Lower lobe of right lung (tissue), 2 donors: Measurements from ENCODE around the gene APBB3. TPM values are rescaled to one million over a fixed set of nuclear protein-coding genes. Genes with fewer than 3 reads are reported as not detected.

ENCODE experiments used
- ATAC-seq, 2 donors: fragments of 200-7000 bp; cut with Tn5 transposase; one replicate each; pipeline ENCODE4 v1.9.1; 2020 to 2022; ENCODE audit warnings: mild to moderate bottlenecking in 2 of 2, moderate library complexity in 2 of 2
- DNase-seq: peaks from one replicate; pipeline ENCODE4 v3.0.0-alpha.2; 2020
- H3K27ac ChIP-seq: fragments of 200-600 bp; one replicate; pipeline ENCODE4 v1.8.0; 2022
- H3K27me3 ChIP-seq: fragments of 200-600 bp; one replicate; pipeline ENCODE4 v1.8.0; 2022; ENCODE audit warnings: low read depth
- H3K36me3 ChIP-seq: fragments of 200-600 bp; one replicate; pipeline ENCODE4 v1.8.0; 2022; ENCODE audit warnings: mild to moderate bottlenecking
- H3K4me1 ChIP-seq: fragments of 200-600 bp; one replicate; pipeline ENCODE4 v1.8.0; 2022
- H3K4me3 ChIP-seq: fragments of 200-600 bp; one replicate; pipeline ENCODE4 v1.8.0; 2022; ENCODE audit warnings: mild to moderate bottlenecking
- H3K9me3 ChIP-seq: fragments of 200-600 bp; one replicate; pipeline ENCODE4 v1.8.0; 2022
- intact Hi-C: fragments of 100-400 bp; cut with DNase I; formaldehyde crosslinking; loops from one replicate; pipeline ENCODE4 v1.11.0; 2022
- total RNA-seq: library from RNA; stranded (reverse); fragmentation: NEBNext Ultra II Directional; extraction: Animal tissue kit (Norgen Biotek cat#: 25700); gene quantifications from one replicate; pipeline ENCODE4 v1.2.1, GENCODE V29; 2021
- TF ChIP-seq, protein P1 (sequence below): fragments of 200-600 bp; IDR thresholded peaks from one replicate; pipeline ENCODE4 v1.8.0; 2022; ENCODE audit warnings: antibody characterized with exemption, mild to moderate bottlenecking
- donor health status: DM: no; HTN: yes; CAD: no; lungs with severe emphysema.

APBB3 gene
- total RNA-seq, 1 donor from 2014 or later = 25.1 TPM

GRCh38 chr5:140565024-140565779 lies 804 bp upstream of the APBB3 start:
- H3K4me1 ChIP-seq = peaks cover 75% of the 10 kb centered on the region
- peak overlapping the region; percentile 96 for H3K27ac ChIP-seq
- peak overlapping the region; percentile 72 for H3K4me3 ChIP-seq
- intact Hi-C loops = loop anchor here (10.0 kb wide), 1 partner anchor 70 kb away; the partner anchor contains the start of genes CD14 and TMCO6
- DNase-seq (no peak), ATAC-seq (no peak)
- H3K9me3 ChIP-seq = no peaks in the 10 kb centered on the region
- no peaks in the 10 kb centered on the region for H3K27me3 ChIP-seq
- H3K36me3 ChIP-seq = peaks cover 53% of the 10 kb centered on the region
- TF ChIP-seq, protein P1, sequence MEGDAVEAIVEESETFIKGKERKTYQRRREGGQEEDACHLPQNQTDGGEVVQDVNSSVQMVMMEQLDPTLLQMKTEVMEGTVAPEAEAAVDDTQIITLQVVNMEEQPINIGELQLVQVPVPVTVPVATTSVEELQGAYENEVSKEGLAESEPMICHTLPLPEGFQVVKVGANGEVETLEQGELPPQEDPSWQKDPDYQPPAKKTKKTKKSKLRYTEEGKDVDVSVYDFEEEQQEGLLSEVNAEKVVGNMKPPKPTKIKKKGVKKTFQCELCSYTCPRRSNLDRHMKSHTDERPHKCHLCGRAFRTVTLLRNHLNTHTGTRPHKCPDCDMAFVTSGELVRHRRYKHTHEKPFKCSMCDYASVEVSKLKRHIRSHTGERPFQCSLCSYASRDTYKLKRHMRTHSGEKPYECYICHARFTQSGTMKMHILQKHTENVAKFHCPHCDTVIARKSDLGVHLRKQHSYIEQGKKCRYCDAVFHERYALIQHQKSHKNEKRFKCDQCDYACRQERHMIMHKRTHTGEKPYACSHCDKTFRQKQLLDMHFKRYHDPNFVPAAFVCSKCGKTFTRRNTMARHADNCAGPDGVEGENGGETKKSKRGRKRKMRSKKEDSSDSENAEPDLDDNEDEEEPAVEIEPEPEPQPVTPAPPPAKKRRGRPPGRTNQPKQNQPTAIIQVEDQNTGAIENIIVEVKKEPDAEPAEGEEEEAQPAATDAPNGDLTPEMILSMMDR = no peak

GRCh38 chr5:140563596-140563995 lies 802 bp downstream of the APBB3 start:
- TF ChIP-seq, protein P1 = no peak
- Histone ChIP-seq H3K36me3 (peaks cover 55% of the 10 kb centered on the region), H3K9me3 (no peaks in the 10 kb centered on the region), H3K4me1 (peaks cover 59% of the 10 kb centered on the region), H3K27me3 (no peaks in the 10 kb centered on the region), H3K4me3 (peak overlapping the region; percentile 72), H3K27ac (peak overlapping the region; percentile 96)
- intact Hi-C loops = loop anchor here (10.0 kb wide), 1 partner anchor 71 kb away; the partner anchor contains the start of genes CD14 and TMCO6
- no peak for ATAC-seq
- DNase-seq = no peak

GRCh38 chr5:140561753-140562523 lies 2.5 kb downstream of the APBB3 start:
- intact Hi-C loops = loop anchor here (10.0 kb wide), 1 partner anchor 73 kb away; the partner anchor contains the start of genes CD14 and TMCO6
- no peak for DNase-seq
- Histone ChIP-seq H3K36me3 (peaks cover 38% of the 10 kb centered on the region), H3K27ac (no peak overlapping the region), H3K4me3 (no peak overlapping the region), H3K4me1 (peaks cover 48% of the 10 kb centered on the region), H3K9me3 (no peaks in the 10 kb centered on the region), H3K27me3 (no peaks in the 10 kb centered on the region)
- ATAC-seq = no peak
- TF ChIP-seq, protein P1 = no peak

DNA sequence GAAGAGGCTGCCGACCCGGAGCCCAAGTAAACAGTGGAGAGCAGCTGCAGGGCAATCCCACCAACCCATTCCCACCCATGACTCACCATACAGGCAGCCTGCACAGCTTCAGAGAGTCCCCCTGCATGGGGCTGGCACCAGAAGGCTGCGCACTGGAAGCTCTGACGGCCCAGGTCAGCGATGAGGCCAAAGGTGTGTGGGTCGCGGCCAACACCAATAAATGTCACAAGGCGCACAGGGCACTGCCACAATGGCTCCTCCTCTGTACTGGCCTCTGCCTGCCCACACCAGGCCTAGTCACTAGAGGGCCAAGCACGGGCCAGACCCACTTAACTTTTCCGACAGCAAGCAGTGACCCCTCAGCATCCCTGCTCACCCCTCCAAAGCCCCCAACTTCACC lies 4.2 kb downstream of the APBB3 start:
- ATAC-seq (no peak), DNase-seq (no peak)
- Histone ChIP-seq H3K27me3 (no peaks in the 10 kb centered on the region), H3K27ac (no peak overlapping the region), H3K4me1 (peaks cover 46% of the 10 kb centered on the region), H3K9me3 (no peaks in the 10 kb centered on the region), H3K4me3 (no peak overlapping the region), H3K36me3 (peaks cover 27% of the 10 kb centered on the region)
- intact Hi-C loops = loop anchor here (10.0 kb wide), 1 partner anchor 75 kb away; the partner anchor contains the start of genes CD14 and TMCO6
- TF ChIP-seq, protein P1 = no peak

DNA sequence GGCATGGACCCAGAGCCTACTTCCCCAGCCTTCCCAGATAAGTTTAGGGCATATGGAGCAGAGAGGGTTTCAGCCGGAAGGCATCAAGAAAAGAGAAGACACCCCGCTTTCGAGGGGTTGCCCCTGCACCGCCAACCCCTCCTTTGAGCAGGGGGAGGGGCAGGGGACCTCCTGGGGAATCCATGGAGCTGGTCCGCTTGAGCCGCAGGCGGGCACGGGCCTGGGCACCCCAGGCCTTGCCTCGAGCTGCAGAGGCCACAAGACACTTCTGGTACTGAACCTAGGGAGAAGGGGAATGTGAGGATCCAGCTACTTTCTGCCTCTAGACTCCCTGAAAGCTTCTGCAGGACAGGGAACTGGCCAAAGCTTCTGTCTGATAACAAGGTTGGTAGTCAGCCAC lies 5.9 kb downstream of the APBB3 start:
- intact Hi-C loops = no loop called here
- Histone ChIP-seq H3K27me3 (no peaks in the 10 kb centered on the region), H3K9me3 (no peaks in the 10 kb centered on the region), H3K4me1 (peaks cover 54% of the 10 kb centered on the region), H3K27ac (no peak overlapping the region), H3K36me3 (peaks cover 27% of the 10 kb centered on the region), H3K4me3 (no peak overlapping the region)
- DNase-seq (no peak), ATAC-seq (no peak)
- TF ChIP-seq, protein P1 = no peak
